Tibial artery (tissue), 4 donors: ENCODE measurements around the gene CADPS2.

ENCODE experiments used
- DNase-seq, 2 donors: peaks; one replicate each; pipeline ENCODE4 v3.0.0-alpha.2; 2019
- H3K27ac ChIP-seq, 2 donors: fragments of 200-600 bp; sonication (generic) in 1 of 2; 1 replicate in 1 of 2; 2 replicates in 1 of 2; pipeline ENCODE4 v1.5.1; 2018 to 2019; ENCODE audit warnings: mild to moderate bottlenecking in 1 of 2
- H3K27me3 ChIP-seq, 2 donors: fragments of 200-600 bp; sonication (generic) in 1 of 2; one replicate each; pipeline versions ENCODE4 v1.5.1 to v1.6.0; 2016 to 2019
- H3K36me3 ChIP-seq, 3 donors: fragments of 200-600 bp; sonication (generic) in 2 of 3; one replicate each; pipeline ENCODE4 v1.5.1; 2016 to 2019; ENCODE audit warnings: mild to moderate bottlenecking in 2 of 3
- H3K4me1 ChIP-seq, 4 donors: fragments of 200-600 bp; sonication (generic) in 2 of 4; 1 replicate in 3 of 4; 2 replicates in 1 of 4; pipeline ENCODE4 v1.5.1; 2016 to 2019
- H3K4me3 ChIP-seq, 2 donors: fragments of 200-600 bp; sonication (generic) in 1 of 2; 1 replicate in 1 of 2; 2 replicates in 1 of 2; pipeline ENCODE4 v1.5.1; 2018 to 2019; ENCODE audit warnings: mild to moderate bottlenecking in 2 of 2
- H3K9me3 ChIP-seq, 3 donors: fragments of 200-600 bp; sonication (generic) in 1 of 3; one replicate each; pipeline ENCODE4 v1.5.1; 2016 to 2019
- intact Hi-C: fragments of 100-400 bp; cut with DNase I; formaldehyde crosslinking; loops from one replicate; pipeline ENCODE4 v1.15.0; 2023; ENCODE audit warnings: low total_unique reads
- TF ChIP-seq, protein P1 (sequence below), 2 experiments: fragments of 200-600 bp in 1 of 2; fragments of 450-650 bp in 1 of 2; IDR thresholded peaks; one replicate each; pipeline ENCODE4 v1.5.1; 2017 to 2019; ENCODE audit warnings: antibody characterized with exemption in 2 of 2, mild to moderate bottlenecking in 1 of 2, moderate library complexity in 1 of 2

Gene CADPS2

DNA sequence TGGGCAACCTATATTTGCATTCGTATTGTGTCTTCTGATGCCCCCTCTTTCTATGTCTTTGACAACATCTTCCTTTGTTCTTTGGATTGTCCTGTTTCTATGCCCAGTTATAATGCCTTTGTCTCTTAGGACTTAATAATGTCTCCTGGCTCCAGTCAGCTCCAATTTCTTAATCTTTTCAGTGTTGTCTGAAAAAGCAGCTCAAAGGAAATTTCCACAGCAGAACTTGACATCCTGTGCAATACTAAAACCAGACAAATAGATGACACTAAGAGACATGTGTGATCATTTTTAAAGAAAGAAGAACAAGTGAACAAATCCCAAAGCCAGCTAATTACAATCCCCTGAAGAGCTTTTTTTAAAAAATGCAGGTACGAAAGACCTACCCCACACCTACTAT, 135.9 kb downstream of the CADPS2 start:
- no peaks in the 10 kb centered on the region for H3K36me3 ChIP-seq
- TF ChIP-seq, protein P1, sequence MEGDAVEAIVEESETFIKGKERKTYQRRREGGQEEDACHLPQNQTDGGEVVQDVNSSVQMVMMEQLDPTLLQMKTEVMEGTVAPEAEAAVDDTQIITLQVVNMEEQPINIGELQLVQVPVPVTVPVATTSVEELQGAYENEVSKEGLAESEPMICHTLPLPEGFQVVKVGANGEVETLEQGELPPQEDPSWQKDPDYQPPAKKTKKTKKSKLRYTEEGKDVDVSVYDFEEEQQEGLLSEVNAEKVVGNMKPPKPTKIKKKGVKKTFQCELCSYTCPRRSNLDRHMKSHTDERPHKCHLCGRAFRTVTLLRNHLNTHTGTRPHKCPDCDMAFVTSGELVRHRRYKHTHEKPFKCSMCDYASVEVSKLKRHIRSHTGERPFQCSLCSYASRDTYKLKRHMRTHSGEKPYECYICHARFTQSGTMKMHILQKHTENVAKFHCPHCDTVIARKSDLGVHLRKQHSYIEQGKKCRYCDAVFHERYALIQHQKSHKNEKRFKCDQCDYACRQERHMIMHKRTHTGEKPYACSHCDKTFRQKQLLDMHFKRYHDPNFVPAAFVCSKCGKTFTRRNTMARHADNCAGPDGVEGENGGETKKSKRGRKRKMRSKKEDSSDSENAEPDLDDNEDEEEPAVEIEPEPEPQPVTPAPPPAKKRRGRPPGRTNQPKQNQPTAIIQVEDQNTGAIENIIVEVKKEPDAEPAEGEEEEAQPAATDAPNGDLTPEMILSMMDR (IDR thresholded peaks at IDR 0.05): no peak
- H3K9me3 ChIP-seq: no peaks in the 10 kb centered on the region
- H3K4me3 ChIP-seq: no peak overlapping the region
- H3K27me3 ChIP-seq: no peaks in the 10 kb centered on the region
- H3K27ac ChIP-seq: no peak overlapping the region
- no peaks in the 10 kb centered on the region for H3K4me1 ChIP-seq
- intact Hi-C loops: no loop called here
- DNase-seq: no peak

DNA sequence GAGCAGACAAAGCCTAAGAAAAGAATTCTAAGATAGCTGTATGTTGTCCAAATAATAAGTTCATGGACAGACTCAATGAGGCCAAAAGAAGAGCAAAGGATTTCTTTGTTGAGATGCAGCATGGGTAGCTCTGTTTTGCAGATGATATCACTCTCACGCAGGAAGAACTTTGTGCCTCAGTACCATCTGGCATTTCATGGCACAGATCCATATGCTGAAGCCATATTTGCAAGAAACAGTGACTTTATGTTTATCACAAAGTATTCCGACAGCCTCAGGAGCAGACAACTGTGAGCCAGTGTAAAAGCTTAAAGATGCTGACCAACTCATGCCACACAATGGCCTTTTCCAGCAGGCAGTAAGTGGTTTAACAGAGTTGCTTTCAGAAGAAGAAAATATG, 138.1 kb downstream of the CADPS2 start:
- Histone ChIP-seq H3K27ac (no peak overlapping the region), H3K9me3 (no peaks in the 10 kb centered on the region), H3K36me3 (no peaks in the 10 kb centered on the region), H3K27me3 (no peaks in the 10 kb centered on the region), H3K4me3 (no peak overlapping the region), H3K4me1 (no peaks in the 10 kb centered on the region)
- TF ChIP-seq, protein P1 (IDR thresholded peaks at IDR 0.05): no peak
- intact Hi-C loops: no loop called here
- no peak for DNase-seq

DNA sequence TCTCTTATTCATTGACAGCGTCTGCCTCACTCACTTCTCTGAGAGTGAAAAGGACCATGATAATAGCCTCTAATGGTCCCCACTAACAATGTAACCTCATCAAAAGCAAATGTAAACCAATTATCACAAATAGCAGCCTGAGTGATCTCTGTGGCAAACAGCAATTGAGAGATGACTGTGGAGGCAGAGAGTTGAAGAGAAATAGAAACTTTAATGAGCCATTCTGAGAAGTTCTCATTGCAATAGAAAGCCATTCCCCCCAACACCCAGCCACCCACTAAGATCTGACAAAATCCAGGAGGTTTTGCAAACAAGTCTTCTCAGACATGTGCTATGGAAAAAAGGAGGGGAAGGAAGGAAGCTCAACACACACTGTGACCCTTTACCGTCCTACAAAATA, 139.3 kb downstream of the CADPS2 start:
- H3K36me3 ChIP-seq: no peaks in the 10 kb centered on the region
- H3K4me1 ChIP-seq: no peaks in the 10 kb centered on the region
- no peaks in the 10 kb centered on the region for H3K27me3 ChIP-seq
- H3K9me3 ChIP-seq: no peaks in the 10 kb centered on the region
- H3K4me3 ChIP-seq: no peak overlapping the region
- TF ChIP-seq, protein P1 (IDR thresholded peaks at IDR 0.05): no peak
- no peak overlapping the region for H3K27ac ChIP-seq
- DNase-seq: no peak
- intact Hi-C loops: no loop called here

DNA sequence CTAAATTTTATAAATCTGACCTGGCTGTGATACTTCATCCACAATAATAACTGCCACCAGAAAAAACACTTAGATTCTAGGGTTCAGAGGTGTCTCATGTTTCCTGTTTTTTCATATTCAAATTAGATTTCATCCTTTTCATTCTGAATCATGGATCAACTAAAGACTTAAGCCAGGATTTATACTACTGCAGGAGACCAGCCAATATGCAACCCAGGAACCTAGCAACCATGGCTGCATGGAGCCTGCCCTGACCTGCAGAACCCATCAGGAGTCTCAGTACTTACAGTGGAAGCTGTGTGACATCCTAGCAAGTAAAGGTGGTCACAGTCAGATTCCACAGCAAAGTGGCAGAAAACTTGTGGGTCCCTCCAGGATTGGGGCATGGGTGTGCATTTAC, 143.0 kb downstream of the CADPS2 start:
- Histone ChIP-seq H3K27me3 (no peaks in the 10 kb centered on the region), H3K4me3 (no peak overlapping the region), H3K9me3 (no peaks in the 10 kb centered on the region), H3K27ac (no peak overlapping the region), H3K36me3 (no peaks in the 10 kb centered on the region), H3K4me1 (no peaks in the 10 kb centered on the region)
- TF ChIP-seq, protein P1 (IDR thresholded peaks at IDR 0.05): no peak
- no peak for DNase-seq
- intact Hi-C loops: no loop called here

DNA sequence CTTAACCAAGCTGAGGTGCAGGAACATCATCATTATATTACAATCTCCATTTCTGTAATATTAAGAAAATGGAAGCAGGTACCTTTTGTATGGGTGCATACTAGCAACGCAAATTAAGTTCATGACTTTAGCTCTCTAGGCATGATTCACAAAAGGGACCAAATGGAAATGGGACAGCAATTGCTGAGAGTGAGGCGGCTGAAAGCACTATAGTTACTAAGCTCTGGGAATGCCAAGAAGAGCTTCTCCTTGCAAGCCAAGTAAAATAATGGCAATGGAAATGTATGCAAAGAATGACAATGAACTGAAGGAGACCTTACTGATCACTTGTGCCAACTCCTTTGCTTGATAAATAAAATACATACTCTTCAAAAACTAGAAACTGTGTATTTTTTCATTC, 147.3 kb downstream of the CADPS2 start:
- Histone ChIP-seq H3K27me3 (no peaks in the 10 kb centered on the region), H3K36me3 (no peaks in the 10 kb centered on the region), H3K4me3 (no peak overlapping the region), H3K27ac (no peak overlapping the region), H3K4me1 (no peaks in the 10 kb centered on the region), H3K9me3 (no peaks in the 10 kb centered on the region)
- DNase-seq: no peak
- TF ChIP-seq, protein P1 (IDR thresholded peaks at IDR 0.05): no peak
- intact Hi-C loops: no loop called here

DNA sequence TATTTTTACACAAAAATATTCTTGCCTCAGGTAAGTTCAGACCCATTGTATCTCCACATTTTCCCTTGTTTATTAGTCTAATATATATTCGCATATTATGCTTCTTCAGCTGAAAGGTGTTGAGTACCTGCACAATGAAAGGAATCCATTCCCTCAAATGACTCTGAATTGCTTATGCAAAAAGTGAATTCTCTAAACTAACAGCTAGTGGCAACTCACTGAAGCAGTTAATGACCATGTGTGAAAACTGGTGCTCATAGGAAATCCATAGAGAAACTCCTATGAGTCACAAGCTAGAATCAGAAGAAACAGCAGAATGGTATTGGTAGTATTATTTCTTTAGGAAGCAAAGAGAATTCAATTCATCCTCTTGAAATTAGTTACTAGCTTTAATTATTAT, 150.1 kb downstream of the CADPS2 start:
- Histone ChIP-seq H3K27ac (no peak overlapping the region), H3K36me3 (no peaks in the 10 kb centered on the region), H3K9me3 (no peaks in the 10 kb centered on the region), H3K27me3 (no peaks in the 10 kb centered on the region), H3K4me3 (no peak overlapping the region), H3K4me1 (peaks cover 0 to under 1% (median 0%) of the 10 kb centered on the region in 4 donors)
- no peak for DNase-seq
- intact Hi-C loops: no loop called here
- TF ChIP-seq, protein P1 (IDR thresholded peaks at IDR 0.05): no peak
